Common myeloid progenitor, CD34-positive (primary cell): ENCODE data around the gene AFF1.
A peak's percentile ranks its signal among the peaks of the same experiment; 100 is the strongest.

Experiments
- CTCF ChIA-PET: fragments of 350-600 bp; sonication (Branson Sonifier 250); formaldehyde crosslinking; loops from one replicate; lab custom pipeline; 2021; ENCODE audit warnings: antibody characterized with exemption; lab: Charles Lee
- POLR2A ChIA-PET: fragments of 350-600 bp; sonication (Branson Sonifier 250); formaldehyde crosslinking; loops from one replicate; lab custom pipeline; 2021; ENCODE audit warnings: antibody characterized with exemption; lab: Charles Lee
- DNase-seq, 3 donors: peaks; one replicate each; pipeline versions ENCODE4 v3.0.0 to v3.0.0-alpha.2; 2013
- H3K27ac ChIP-seq, 2 experiments: 1 replicate in 1 of 2; 2 replicates in 1 of 2; pipeline ENCODE4 v1.7.0; 2013; ENCODE audit warnings: inconsistent platforms in 2 of 2, low read length in 2 of 2, mild to moderate bottlenecking in 2 of 2, low read depth in 1 of 2, moderate library complexity in 1 of 2; ENCODE audit not compliant: severe bottlenecking in 2 of 2, insufficient read depth in 1 of 2, poor library complexity in 1 of 2
- H3K27me3 ChIP-seq, 5 experiments: replicated peaks in 2 of 5; 1 replicate in 3 of 5; 2 replicates in 2 of 5; pipeline versions ENCODE4 v1.6.1 to v1.7.0; 2013; ENCODE audit warnings: low read length in 4 of 5, mild to moderate bottlenecking in 2 of 5, moderate library complexity in 2 of 5, inconsistent platforms in 1 of 5; ENCODE audit not compliant: insufficient read depth in 5 of 5, control insufficient read depth in 4 of 5
- H3K36me3 ChIP-seq, 4 experiments: 1 replicate in 2 of 4; 2 replicates in 2 of 4; pipeline versions ENCODE4 v1.6.1 to v1.7.0; 2013; ENCODE audit warnings: low read length in 3 of 4, control low read depth in 1 of 4, mild to moderate bottlenecking in 1 of 4; ENCODE audit not compliant: control insufficient read depth in 4 of 4, insufficient read depth in 4 of 4
- H3K4me1 ChIP-seq, 4 experiments: 1 replicate in 3 of 4; 2 replicates in 1 of 4; pipeline versions ENCODE4 v1.6.1 to v1.7.1; 2013; ENCODE audit warnings: low read length in 3 of 4, mild to moderate bottlenecking in 3 of 4, control low read depth in 1 of 4, inconsistent platforms in 1 of 4, moderate library complexity in 1 of 4; ENCODE audit not compliant: control insufficient read depth in 4 of 4, insufficient read depth in 4 of 4; ENCODE audit errors: control extremely low read depth in 1 of 4
- H3K4me3 ChIP-seq, 7 experiments: 1 replicate in 4 of 7; 2 replicates in 3 of 7; pipeline versions ENCODE4 v1.5.1 to v1.7.0; 2013; ENCODE audit warnings: mild to moderate bottlenecking in 7 of 7, low read length in 6 of 7, moderate library complexity in 6 of 7, inconsistent platforms in 2 of 7, low read depth in 2 of 7, control low read depth in 1 of 7; ENCODE audit not compliant: insufficient read depth in 4 of 7, control insufficient read depth in 1 of 7; ENCODE audit errors: extremely low read depth in 1 of 7
- H3K9me3 ChIP-seq, 5 experiments: 1 replicate in 4 of 5; 2 replicates in 1 of 5; pipeline versions ENCODE4 v1.6.1 to v1.7.1; 2013; ENCODE audit warnings: low read length in 4 of 5, mild to moderate bottlenecking in 2 of 5, inconsistent platforms in 1 of 5, low read depth in 1 of 5, moderate library complexity in 1 of 5; ENCODE audit not compliant: control insufficient read depth in 4 of 5, insufficient read depth in 2 of 5; ENCODE audit errors: control extremely low read depth in 1 of 5
- WGBS: methylation state at CpG from one replicate; pipeline ENCODE4 v1.1.5; 2013; ENCODE audit not compliant: insufficient coverage; 5-methylcytosine and 5-hydroxymethylcytosine counted together

Gene AFF1

GRCh38 chr4:86971355-86971683 lies 36.5 kb downstream of the AFF1 start:
- DNase-seq = no peak
- H3K9me3 ChIP-seq = no peaks in the 10 kb centered on the region
- H3K27me3 ChIP-seq = no peaks in the 10 kb centered on the region
- peaks cover 36 to 82% (median 65%) of the 10 kb centered on the region in 4 experiments for H3K4me1 ChIP-seq
- H3K4me3 ChIP-seq = no peak overlapping the region
- CTCF ChIA-PET = interaction anchor here (0.6 to 2.5 kb wide), 7 partner anchors 10 to 83 kb away, joined by 3 to 9 read pairs (median 4); no protein-coding TSS in a partner anchor
- no peaks in the 10 kb centered on the region for H3K36me3 ChIP-seq
- POLR2A ChIA-PET = no interaction called here
- no peak overlapping the region for H3K27ac ChIP-seq

GRCh38 chr4:86972997-86973396 lies 38.2 kb downstream of the AFF1 start:
- Histone ChIP-seq H3K4me3 (peak overlapping the region in 1 of 7 experiments; percentile 20), H3K9me3 (no peaks in the 10 kb centered on the region), H3K27ac (no peak overlapping the region), H3K4me1 (peaks cover 35 to 78% (median 58%) of the 10 kb centered on the region in 4 experiments), H3K36me3 (peaks cover 0 to 6% (median 0%) of the 10 kb centered on the region in 4 experiments), H3K27me3 (no peaks in the 10 kb centered on the region)
- ChIA-PET CTCF (interaction anchor here (1.1 to 2.0 kb wide), 4 partner anchors 9 to 37 kb away, joined by 3 to 9 read pairs (median 3); no protein-coding TSS in a partner anchor), POLR2A (no interaction called here)
- WGBS = no CpG with 5 or more reads among the region's 3 CpGs
- peak in 1 of 3 donors; percentile 43 for DNase-seq

GRCh38 chr4:86973668-86974067 lies 38.9 kb downstream of the AFF1 start:
- POLR2A ChIA-PET = no interaction called here
- H3K9me3 ChIP-seq = no peaks in the 10 kb centered on the region
- H3K4me1 ChIP-seq = peaks cover 33 to 74% (median 54%) of the 10 kb centered on the region in 4 experiments
- WGBS = 94% methylated on average over 3 of the region's 4 CpGs
- H3K27ac ChIP-seq = no peak overlapping the region
- no peak overlapping the region for H3K4me3 ChIP-seq
- DNase-seq = no peak
- H3K27me3 ChIP-seq = no peaks in the 10 kb centered on the region
- CTCF ChIA-PET = interaction anchor here (1.1 to 1.2 kb wide), 2 partner anchors 11 to 15 kb away, joined by 3 read pairs; no protein-coding TSS in a partner anchor
- peaks cover 0 to 6% (median 0%) of the 10 kb centered on the region in 4 experiments for H3K36me3 ChIP-seq

GRCh38 chr4:86974551-86974994 lies 39.8 kb downstream of the AFF1 start:
- Histone ChIP-seq H3K4me3 (no peak overlapping the region), H3K4me1 (peaks cover 30 to 69% (median 50%) of the 10 kb centered on the region in 4 experiments), H3K27ac (no peak overlapping the region), H3K27me3 (no peaks in the 10 kb centered on the region), H3K9me3 (no peaks in the 10 kb centered on the region), H3K36me3 (peaks cover 0 to 8% (median 0%) of the 10 kb centered on the region in 4 experiments)
- DNase-seq = peak in 1 of 3 donors; percentile 44
- POLR2A ChIA-PET = no interaction called here
- WGBS = 76% methylated on average over 8 of the region's 8 CpGs
- CTCF ChIA-PET = interaction anchor here (0.8 to 1.2 kb wide), 4 partner anchors 10 to 119 kb away, joined by 3 to 4 read pairs (median 3); no protein-coding TSS in a partner anchor

- Histone ChIP-seq H3K27me3 (no peaks in the 10 kb centered on the region), H3K4me1 (peaks cover 26 to 66% (median 46%) of the 10 kb centered on the region in 4 experiments), H3K9me3 (no peaks in the 10 kb centered on the region), H3K27ac (no peak overlapping the region), H3K4me3 (no peak overlapping the region), H3K36me3 (peaks cover 0 to 8% (median 0%) of the 10 kb centered on the region in 4 experiments)
- CTCF ChIA-PET = no interaction called here
- 67% methylated on average over 1 of the region's 2 CpGs for WGBS
- POLR2A ChIA-PET = no interaction called here
- DNase-seq = no peak
Measured at GRCh38 chr4:86975927-86976326, 41.1 kb downstream of the AFF1 start.

- 100% methylated on average over 1 of the region's 4 CpGs for WGBS
- peak in 1 of 3 donors; percentile 31 for DNase-seq
- ChIA-PET POLR2A (no interaction called here), CTCF (interaction anchor here (0.9 kb wide), 1 partner anchor 16 kb away, joined by 3 read pairs; no protein-coding TSS in a partner anchor)
- Histone ChIP-seq H3K4me3 (peak overlapping the region in 1 of 7 experiments; percentile 33), H3K4me1 (peaks cover 29 to 66% (median 47%) of the 10 kb centered on the region in 4 experiments), H3K27me3 (no peaks in the 10 kb centered on the region), H3K36me3 (peaks cover 0 to 8% (median 0%) of the 10 kb centered on the region in 4 experiments), H3K27ac (no peak overlapping the region), H3K9me3 (no peaks in the 10 kb centered on the region)
Measured at GRCh38 chr4:86976801-86977485, 42.1 kb downstream of the AFF1 start.
